ENCODE data around the gene GCAT.
"Not testable (repeated sequence)": the region's sequence is repeated elsewhere in the genome, so short reads cannot be mapped to it uniquely, and the experiment has no call there.

GCAT gene

GRCh38 chr22:37794376-37794775, 13.4 kb upstream of the GCAT start:
- in situ Hi-C loops (cut with HindIII; ENCODE audit: low sequenced_read_pairs) = no loop called here
- TF ChIP-seq CTCF (IDR thresholded peaks at IDR 0.05; ENCODE audit: low read depth, low read length, missing control alignments) = no peak
- H3K4me3 ChIP-seq (ENCODE audit: low read depth, low read length) = no peak overlapping the region
- no peak for DNase-seq (ENCODE audit: low read depth)

DNA sequence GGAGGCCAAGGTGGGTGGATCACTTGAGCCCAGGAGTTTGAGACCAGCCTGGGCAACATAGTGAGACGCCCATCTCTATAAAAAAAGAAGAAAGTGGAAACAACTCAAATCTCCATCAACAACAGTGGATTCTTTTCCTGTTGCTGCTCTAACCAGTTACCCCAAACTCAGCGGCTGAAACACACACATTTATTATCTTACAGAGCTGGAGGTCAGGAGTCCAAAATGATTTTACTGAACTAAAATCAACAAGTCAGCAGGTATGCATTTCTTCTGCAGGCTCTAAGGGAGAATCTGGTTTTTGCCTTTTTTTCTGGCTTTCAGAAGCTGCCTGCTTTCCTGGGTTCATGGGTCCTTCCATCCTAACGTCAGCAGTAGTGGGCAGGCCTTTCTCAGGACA, 11.7 kb upstream of the GCAT start:
- H3K4me3 ChIP-seq (ENCODE audit: low read depth, low read length) = no peak overlapping the region
- no peak for TF ChIP-seq CTCF (IDR thresholded peaks at IDR 0.05; ENCODE audit: low read depth, low read length, missing control alignments)
- no peak for DNase-seq (ENCODE audit: low read depth)
- in situ Hi-C loops (cut with HindIII; ENCODE audit: low sequenced_read_pairs) = no loop called here

GRCh38 chr22:37797259-37797658, 10.5 kb upstream of the GCAT start:
- in situ Hi-C loops (cut with HindIII; ENCODE audit: low sequenced_read_pairs); DNase-seq (ENCODE audit: low read depth); H3K4me3 ChIP-seq (ENCODE audit: low read depth, low read length): not testable (repeated sequence)

- DNase-seq (ENCODE audit: low read depth) = no peak
- TF ChIP-seq CTCF (IDR thresholded peaks at IDR 0.05; ENCODE audit: low read depth, low read length, missing control alignments) = no peak
- in situ Hi-C loops (cut with HindIII; ENCODE audit: low sequenced_read_pairs) = no loop called here
- H3K4me3 ChIP-seq (ENCODE audit: low read depth, low read length) = no peak overlapping the region
These were observed 9.7 kb upstream of the GCAT start for GRCh38 chr22:37797874-37798500.

DNA sequence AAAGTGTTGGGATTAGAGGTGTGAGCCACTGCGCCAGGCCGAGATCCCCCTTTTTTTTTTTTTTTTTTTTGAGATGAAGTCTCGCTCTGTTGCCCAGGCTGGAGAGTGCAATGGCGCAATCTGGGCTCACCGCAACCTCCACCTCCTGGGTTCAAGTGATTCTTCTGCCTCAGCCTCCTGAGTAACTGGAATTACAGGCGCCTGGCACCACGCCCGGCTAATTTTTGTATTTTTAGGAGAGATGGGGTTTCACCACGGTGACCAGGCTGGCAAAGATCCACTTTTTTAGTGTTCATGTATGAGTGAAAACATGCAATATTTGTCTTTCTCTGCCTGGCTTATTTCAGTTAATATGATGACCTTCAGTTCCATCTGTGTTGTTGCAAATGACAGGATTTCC, 7.8 kb upstream of the GCAT start:
- H3K4me3 ChIP-seq (ENCODE audit: low read depth, low read length); in situ Hi-C loops (cut with HindIII; ENCODE audit: low sequenced_read_pairs): not testable (repeated sequence)

GRCh38 chr22:37801946-37802309, 5.8 kb upstream of the GCAT start:
- TF ChIP-seq CTCF (IDR thresholded peaks at IDR 0.05; ENCODE audit: low read depth, low read length, missing control alignments) = no peak
- DNase-seq (ENCODE audit: low read depth) = no peak
- in situ Hi-C loops (cut with HindIII; ENCODE audit: low sequenced_read_pairs) = no loop called here
- peak overlapping the region; percentile 46 for H3K4me3 ChIP-seq (ENCODE audit: low read depth, low read length)

More for the DNA sequence above, 7.8 kb upstream of the GCAT start:
- not testable (repeated sequence) for DNase-seq (ENCODE audit: low read depth)

DNA sequence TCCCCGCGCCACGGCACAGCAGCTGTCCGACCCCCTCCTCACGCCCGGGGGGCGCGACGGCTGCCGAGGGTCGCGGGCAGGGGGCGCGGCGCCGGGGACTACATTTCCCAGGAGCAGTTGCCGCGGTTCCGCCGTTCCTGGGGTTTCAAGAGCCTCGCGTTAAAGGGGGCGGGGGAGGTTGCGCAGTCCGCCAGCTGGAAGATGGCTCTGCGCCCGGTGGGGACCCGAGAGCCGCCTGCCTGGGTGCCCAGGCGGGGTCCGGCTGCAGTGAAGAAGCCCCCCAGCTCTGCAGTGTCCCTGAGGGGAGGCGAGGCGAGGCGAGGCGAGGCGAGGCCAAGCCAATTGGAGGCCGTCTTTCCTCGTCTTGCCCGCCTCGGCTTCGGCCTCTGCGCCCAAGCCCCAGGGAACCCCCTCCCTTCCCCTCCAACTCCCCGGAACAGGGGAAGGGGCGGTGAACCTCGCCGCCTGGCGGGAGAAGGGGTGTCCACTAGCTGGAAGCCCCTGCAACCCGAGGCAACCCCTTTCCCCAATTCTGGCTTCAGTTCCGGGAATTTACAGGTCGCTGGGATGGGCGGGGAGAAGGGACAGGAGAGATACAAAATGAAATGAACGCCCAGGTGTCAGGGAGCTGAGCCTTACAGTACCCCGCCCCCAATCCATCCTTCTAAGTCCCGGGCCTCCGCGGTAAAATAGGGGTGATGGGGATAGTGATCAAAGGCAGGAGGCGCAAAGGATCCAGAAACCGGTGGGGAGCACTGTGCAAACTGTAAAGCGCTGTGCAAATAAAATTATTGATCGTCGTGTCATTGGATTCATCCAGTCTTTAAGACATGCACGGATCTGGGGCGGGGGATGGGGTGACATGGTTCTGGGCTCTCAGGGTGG, 5.2 kb upstream of the GCAT start:
- in situ Hi-C loops (cut with HindIII; ENCODE audit: low sequenced_read_pairs) = no loop called here
- peak overlapping the region; percentile 46 for H3K4me3 ChIP-seq (ENCODE audit: low read depth, low read length)
- no peak for TF ChIP-seq CTCF (IDR thresholded peaks at IDR 0.05; ENCODE audit: low read depth, low read length, missing control alignments)
- DNase-seq (ENCODE audit: low read depth) = no peak
